Calu3 (cell line): ENCODE results near the gene SNX1. TPM values are rescaled to one million over a fixed set of nuclear protein-coding genes. Genes with fewer than 3 reads are reported as not detected.

Source experiments
- Bru-seq: library from RNA; stranded (reverse); fragments of 400-500 nt; gene quantifications from one replicate; lab custom pipeline; 2021; lab: Mats Ljungman, UMichigan
- BruChase-seq, 2 experiments: library from RNA; stranded (reverse); fragments of 400-500 nt; gene quantifications; one replicate each; lab custom pipeline; 2021; lab: Mats Ljungman, UMichigan
- BruUV-seq: library from RNA; stranded (reverse); fragments of 400-500 nt; replicated peaks from 2 replicates; lab custom pipeline; 2021; lab: Mats Ljungman, UMichigan
- CTCF ChIA-PET: fragments of 300-600 bp; sonication (Branson Sonifier 250); formaldehyde crosslinking; loops from one replicate; lab custom pipeline; 2022; ENCODE audit warnings: antibody characterized with exemption; lab: Charles Lee
- DNase-seq: peaks from one replicate; pipeline ENCODE4 v3.0.0; 2022
- H3K27ac Mint-ChIP-seq: one replicate; pipeline ENCODE4 v1.8.0; 2022; ENCODE audit warnings: mixed read lengths; ENCODE audit not compliant: unreplicated experiment
- H3K27me3 Mint-ChIP-seq: one replicate; pipeline ENCODE4 v1.8.0; 2022; ENCODE audit warnings: mixed read lengths; ENCODE audit not compliant: unreplicated experiment
- H3K36me3 Mint-ChIP-seq: one replicate; pipeline ENCODE4 v1.8.0; 2022; ENCODE audit warnings: mild to moderate bottlenecking, moderate library complexity, mixed read lengths; ENCODE audit not compliant: insufficient read depth, unreplicated experiment
- H3K4me1 Mint-ChIP-seq: one replicate; pipeline ENCODE4 v1.8.0; 2022; ENCODE audit warnings: mild to moderate bottlenecking, low read depth, mixed read lengths; ENCODE audit not compliant: unreplicated experiment
- H3K4me3 Mint-ChIP-seq: one replicate; pipeline ENCODE4 v1.8.0; 2022; ENCODE audit warnings: mild to moderate bottlenecking, low read depth, moderate library complexity, mixed read lengths; ENCODE audit not compliant: unreplicated experiment
- H3K9me3 Mint-ChIP-seq: one replicate; pipeline ENCODE4 v1.8.0; 2022; ENCODE audit warnings: low read depth, mixed read lengths; ENCODE audit not compliant: unreplicated experiment
- CTCF ChIP-seq: fragments of 200-600 bp; IDR thresholded peaks from one replicate; pipeline ENCODE4 v1.8.0; 2022; ENCODE audit warnings: antibody characterized with exemption; ENCODE audit not compliant: unreplicated experiment
- intact Hi-C: fragments of 100-400 bp; cut with micrococcal nuclease; formaldehyde crosslinking; loops from one replicate; pipeline ENCODE4 v1.10.0; 2022; ENCODE audit not compliant: unreplicated experiment
- long read RNA-seq: library from polyadenylated mRNA; stranded (forward); transcript quantifications from one replicate; pipeline ENCODE4 v2.0.0, GENCODE V29; 2022
- total RNA-seq: library from RNA; stranded (reverse); gene quantifications from 2 replicates; pipeline ENCODE4 v1.2.3, GENCODE V29; 2022

SNX1 gene
- total RNA-seq, result 108 and 119 TPM in 2 replicates
- percentile 87 among the genes with signal in this experiment for Bru-seq, nascent RNA
- percentile 83 among the genes with signal in this experiment for BruChase-seq, experiment 1, labeled RNA remaining after a 6-hour chase
- percentile 77 among the genes with signal in this experiment for BruChase-seq, experiment 2, labeled RNA remaining after a 2-hour chase
- long read RNA-seq, transcript SNX1-208 (15 exons, 1,971 nt), result major isoform, 124 of 194 reads
- long read RNA-seq, partial matches to known transcripts, result 48 of 194 reads
- long read RNA-seq, other reads (novel, unspliced or antisense), result 17 of 194 reads

GRCh38 chr15:64095795-64096667 is at the start of gene SNX1:
Gene SNX1, plus strand, starts transcription at chr15:64095982. Its CDS starts 32 bp downstream, at chr15:64096014.
- Mint-ChIP-seq H3K27me3 (no peaks in the 10 kb centered on the region), H3K27ac (peak within 1 kb of the TSS; percentile 87), H3K4me1 (peaks cover 30% of the 10 kb centered on the region), H3K4me3 (peak within 1 kb of the TSS; percentile 88), H3K36me3 (peaks cover 44% of the 10 kb centered on the region), H3K9me3 (no peaks in the 10 kb centered on the region)
- TSS peak; percentile 32 for BruUV-seq
- CTCF ChIA-PET, result interaction anchor here (0.5 to 1.5 kb wide), 3 partner anchors 57 to 593 kb away, joined by 3 to 11 read pairs (median 5); no protein-coding TSS in a partner anchor
- no peak for TF ChIP-seq CTCF
- intact Hi-C loops, result loop anchor here (10.0 kb wide), 1 partner anchor 59 kb away; the partner anchor contains the start of gene SNX22
- DNase-seq, result peak; percentile 96

- BruUV-seq, result no TSS peak
- intact Hi-C loops, result loop anchor here (1.0 kb wide), 1 partner anchor 101 kb away; no protein-coding TSS in a partner anchor
- Mint-ChIP-seq H3K36me3 (no peaks in the 10 kb centered on the region), H3K27me3 (peaks cover 79% of the 10 kb centered on the region), H3K9me3 (no peaks in the 10 kb centered on the region), H3K4me1 (no peaks in the 10 kb centered on the region), H3K4me3 (peak within 1 kb of the TSS; percentile 59), H3K27ac (no peak within 1 kb of the TSS)
- peak; percentile 89 for DNase-seq
- CTCF ChIA-PET, result interaction anchor here (0.6 to 3.2 kb wide), 17 partner anchors 8 to 529 kb away, joined by 3 to 39 read pairs (median 4); no protein-coding TSS in a partner anchor
- peak; percentile 83 for TF ChIP-seq CTCF
Measured at GRCh38 chr15:64046421-64047153, 49.2 kb upstream of the SNX1 start, which contains the start of gene DAPK2. Gene DAPK2, minus strand, starts transcription at chr15:64046485. Its CDS starts 6,224 bp downstream, at chr15:64040261.

GRCh38 chr15:64048781-64049460 is 46.9 kb upstream of the SNX1 start:
- Mint-ChIP-seq H3K27ac (no peak overlapping the region), H3K4me1 (no peaks in the 10 kb centered on the region), H3K36me3 (no peaks in the 10 kb centered on the region), H3K27me3 (peaks cover 56% of the 10 kb centered on the region), H3K4me3 (no peak overlapping the region), H3K9me3 (no peaks in the 10 kb centered on the region)
- no peak for DNase-seq
- intact Hi-C loops, result no loop called here
- CTCF ChIA-PET, result interaction anchor here (0.8 kb wide), 1 partner anchor 103 kb away, joined by 3 read pairs; no protein-coding TSS in a partner anchor
- TF ChIP-seq CTCF, result no peak
- no TSS peak for BruUV-seq
